WTC11 (cell line): ENCODE measurements around the gene PNMA1.

Source experiments
- AR ChIP-seq: fragments of 250-450 bp; sonication (Bioruptor Pico); IDR thresholded peaks from 2 replicates; pipeline ENCODE4 v1.9.0; 2021; ENCODE audit warnings: mild to moderate bottlenecking
- CTCF ChIP-seq: fragments of 200-600 bp; IDR thresholded peaks from 2 replicates; pipeline ENCODE4 v1.8.0; 2022; ENCODE audit warnings: antibody characterized with exemption
- E2F4 ChIP-seq: sonication (generic); formaldehyde crosslinking; IDR thresholded peaks from 2 replicates; pipeline ENCODE4 v1.8.1; 2022; ENCODE audit warnings: low read depth, mild to moderate bottlenecking, moderate library complexity, missing genetic modification reagents, borderline replicate concordance
- ELF4 ChIP-seq: sonication (generic); formaldehyde crosslinking; IDR thresholded peaks from 2 replicates; pipeline ENCODE4 v1.8.1; 2022; ENCODE audit warnings: low read depth, mild to moderate bottlenecking, moderate library complexity, missing genetic modification reagents
- ETV6 ChIP-seq: sonication (generic); formaldehyde crosslinking; IDR thresholded peaks from 2 replicates; pipeline ENCODE4 v1.8.1; 2022; ENCODE audit warnings: mild to moderate bottlenecking, missing genetic modification reagents
- HMGA2 ChIP-seq: fragments of 250-450 bp; sonication (Bioruptor Pico); IDR thresholded peaks from 2 replicates; pipeline ENCODE4 v1.4.0; 2021; ENCODE audit warnings: mild to moderate bottlenecking, moderate library complexity
- MAX ChIP-seq: sonication (generic); formaldehyde crosslinking; IDR thresholded peaks from 2 replicates; pipeline ENCODE4 v1.8.0; 2022; ENCODE audit warnings: mild to moderate bottlenecking, missing genetic modification reagents
- NR2C2 ChIP-seq: sonication (generic); formaldehyde crosslinking; IDR thresholded peaks from 2 replicates; pipeline ENCODE4 v1.8.0; 2022; ENCODE audit warnings: mild to moderate bottlenecking, missing genetic modification reagents
- NR3C1 ChIP-seq: sonication (generic); formaldehyde crosslinking; conservative IDR thresholded peaks from 2 replicates; pipeline ENCODE4 v1.8.1; 2023; ENCODE audit warnings: low read depth, mild to moderate bottlenecking, missing genetic modification reagents
- RORB ChIP-seq: fragments of 250-450 bp; sonication (Bioruptor Pico); IDR thresholded peaks from 2 replicates; pipeline ENCODE4 v1.9.0; 2021; ENCODE audit warnings: mild to moderate bottlenecking
- USF1 ChIP-seq: sonication (generic); formaldehyde crosslinking; IDR thresholded peaks from 2 replicates; pipeline ENCODE4 v1.8.0; 2022; ENCODE audit warnings: mild to moderate bottlenecking, missing genetic modification reagents
- ZNF263 ChIP-seq: sonication (generic); formaldehyde crosslinking; IDR thresholded peaks from 2 replicates; pipeline ENCODE4 v1.8.1; 2022; ENCODE audit warnings: low read depth, mild to moderate bottlenecking, moderate library complexity, missing genetic modification reagents
- ZNF512 ChIP-seq: sonication (generic); formaldehyde crosslinking; IDR thresholded peaks from 2 replicates; pipeline ENCODE4 v1.8.1; 2022; ENCODE audit warnings: missing genetic modification reagents, borderline replicate concordance

- no peak for TF ChIP-seq CTCF
- no peak for TF ChIP-seq E2F4
- TF ChIP-seq MAX, result no peak
- no peak for TF ChIP-seq ETV6
- TF ChIP-seq AR (CRISPR knock-in tag), result no peak
- TF ChIP-seq HMGA2, result no peak
- no peak for TF ChIP-seq ZNF263 (CRISPR knock-in tag)
- no peak for TF ChIP-seq USF1
- no peak for TF ChIP-seq NR3C1 (CRISPR knock-in tag)
- no peak for TF ChIP-seq NR2C2 (CRISPR knock-in tag)
- no peak for TF ChIP-seq RORB (CRISPR knock-in tag)
- TF ChIP-seq ELF4, result no peak
- no peak for TF ChIP-seq ZNF512
These were observed 29.3 kb upstream of the PNMA1 start for GRCh38 chr14:73743431-73743931.
